Heart left ventricle (tissue), 16 donors: ENCODE measurements around the gene ABCC5. TPM values are rescaled to one million over a fixed set of nuclear protein-coding genes. Genes with fewer than 3 reads are reported as not detected.

Experiments
- ATAC-seq, 4 donors: fragments of 200-7000 bp; cut with Tn5 transposase; one replicate each; pipeline ENCODE4 v1.9.1; 2020 to 2022; ENCODE audit warnings: moderate library complexity in 4 of 4, mild to moderate bottlenecking in 3 of 4, moderate number of reproducible peaks in 1 of 4
- DNase-seq, 5 donors: peaks; one replicate each; pipeline ENCODE4 v3.0.0-alpha.2; 2020
- H3K27ac ChIP-seq, 12 donors: fragments of 200-600 bp; sonication (generic) in 4 of 12; one replicate each; pipeline versions ENCODE4 v1.5.0 to v1.8.0; 2016 to 2022; ENCODE audit warnings: mild to moderate bottlenecking in 2 of 12
- H3K27me3 ChIP-seq, 9 donors: fragments of 200-600 bp; sonication (generic) in 2 of 9; one replicate each; pipeline versions ENCODE4 v1.5.1 to v1.8.0; 2016 to 2022; ENCODE audit warnings: mild to moderate bottlenecking in 3 of 9
- H3K36me3 ChIP-seq, 9 donors: fragments of 200-600 bp; sonication (generic) in 2 of 9; one replicate each; pipeline versions ENCODE4 v1.5.0 to v1.8.0; 2018 to 2022; ENCODE audit warnings: mild to moderate bottlenecking in 2 of 9
- H3K4me1 ChIP-seq, 12 donors: fragments of 200-600 bp; sonication (generic) in 4 of 12; one replicate each; pipeline versions ENCODE4 v1.5.0 to v1.8.0; 2016 to 2022; ENCODE audit warnings: mild to moderate bottlenecking in 3 of 12
- H3K4me3 ChIP-seq, 12 donors: fragments of 200-600 bp; sonication (generic) in 4 of 12; one replicate each; pipeline versions ENCODE4 v1.5.0 to v1.8.0; 2017 to 2022; ENCODE audit warnings: mild to moderate bottlenecking in 9 of 12, moderate library complexity in 4 of 12
- H3K9me3 ChIP-seq, 12 donors: fragments of 200-600 bp; sonication (generic) in 4 of 12; one replicate each; pipeline versions ENCODE4 v1.5.0 to v1.8.0; 2016 to 2022; ENCODE audit warnings: mild to moderate bottlenecking in 1 of 12
- CTCF ChIP-seq, 12 donors: fragments of 200-600 bp; sonication (generic) in 4 of 12; IDR thresholded peaks; one replicate each; pipeline versions ENCODE4 v1.5.0 to v1.8.0; 2018 to 2022; ENCODE audit warnings: antibody characterized with exemption in 12 of 12, mild to moderate bottlenecking in 5 of 12
- POLR2A ChIP-seq, 2 donors: fragments of 450-650 bp; IDR thresholded peaks; one replicate each; pipeline ENCODE4 v1.6.1; 2017; ENCODE audit warnings: antibody characterized with exemption in 2 of 2, mild to moderate bottlenecking in 2 of 2, moderate library complexity in 2 of 2
- WGBS, 4 donors: extraction: QIAGEN DNeasy Blood & Tissue Kit in 2 of 4; methylation state at CpG; one replicate each; pipeline versions ENCODE4 v1.1.5 to v1.1.7; 2013 to 2018; 5-methylcytosine and 5-hydroxymethylcytosine counted together
- intact Hi-C, 10 donors: fragments of 100-400 bp; cut with DNase I; formaldehyde crosslinking; loops; one replicate each; pipeline versions ENCODE4 v1.11.1 to v1.14.2; 2022
- polyA plus RNA-seq, 2 donors: library from polyadenylated mRNA; stranded (reverse); fragments of 200-250 nt; gene quantifications; one replicate each; pipeline ENCODE4 v1.2.3, GENCODE V29; 2013
- total RNA-seq, 9 donors: library from RNA; depleted of rRNA in 2 of 9; stranded (reverse); fragments of >200 nt in 2 of 9; fragmentation: NEBNext Ultra II Directional in 3 of 9; extraction: Animal tissue kit (Norgen Biotek cat#: 25700) in 3 of 9; gene quantifications; one replicate each; pipeline versions ENCODE4 v1.1.0 to v1.2.4, GENCODE V29; 2016 to 2023
- donor health status: ischemic (EF 13 %, LVEDD 7.1; RV severe dilation, severe dysfunction).
- donor health status: healthy with polysubstance abuse.
- donor health status: DM: no; HTN: yes; CAD: no.
- donor health status: DM: no; HTN: no; CAD: no.
- donor health status: ischemic (EF 25% LVEDD 6.9; RV normal size, moderate dysfunction).
- donor health status: ischemic (EF 25% LVEDD 5.7; RV mildly dilated, moderate dysfunction).
- donor health status: healthy.
- donor health status: DM: yes; HTN: yes; CAD: no.
- donor health status: ischemic (EF 35%, LVEDD 5.7; RV mildly dilated, moderate dysfunction).
- donor health status: nonischemic (EF 11% LVEDD 7.7; RV severe dilation, severe dysfunction).
- donor health status: DM: yes; HTN: yes; CAD: no.
- donor health status: PGD.
- donor health status: ischemic (EF 29% LVEDD 5.4; RV normal size, mild dysfunction).
- donor health status: nonischemic (EF 23%, LVEDD 6.1; RV moderate dilation, normal function).

Gene ABCC5
- total and polyA plus RNA-seq, 11 donors, result 16.4 to 61.7 (median 32.6) TPM

GRCh38 chr3:184058029-184058428 is 40.3 kb upstream of the ABCC5 start:
- no peaks in the 10 kb centered on the region for H3K4me1 ChIP-seq
- H3K27ac ChIP-seq, result no peak overlapping the region
- intact Hi-C loops, result no loop called here
- WGBS, 4 donors, result 64 to 69% (median 66%) methylated on average over 9 of the region's 9 CpGs
- ATAC-seq (no peak), DNase-seq (no peak)
- no peak for TF ChIP-seq POLR2A (IDR thresholded peaks at IDR 0.05)
- TF ChIP-seq CTCF (IDR thresholded peaks at IDR 0.05), result no peak
- no peak overlapping the region for H3K4me3 ChIP-seq
- no peaks in the 10 kb centered on the region for H3K36me3 ChIP-seq
- no peaks in the 10 kb centered on the region for H3K9me3 ChIP-seq
- H3K27me3 ChIP-seq, result peaks cover 0 to 6% (median 0%) of the 10 kb centered on the region in 9 donors

GRCh38 chr3:184052767-184053166 is 35.1 kb upstream of the ABCC5 start, which contains the start of gene HTR3C:
TSS of gene HTR3C (plus strand) at chr3:184053047. CDS start at chr3:184053081, 34 bp downstream.
- Histone ChIP-seq H3K36me3 (no peaks in the 10 kb centered on the region), H3K27ac (no peak within 1 kb of the TSS), H3K4me1 (no peaks in the 10 kb centered on the region), H3K27me3 (no peaks in the 10 kb centered on the region), H3K4me3 (no peak within 1 kb of the TSS), H3K9me3 (no peaks in the 10 kb centered on the region)
- ATAC-seq (no peak), DNase-seq (no peak)
- intact Hi-C loops, result no loop called here
- WGBS, 4 donors, result 46 to 63% (median 57%) methylated on average over 4 of the region's 4 CpGs
- TF ChIP-seq CTCF (IDR thresholded peaks at IDR 0.05), result no peak
- TF ChIP-seq POLR2A (IDR thresholded peaks at IDR 0.05), result no peak

GRCh38 chr3:184050217-184050847 is 32.6 kb upstream of the ABCC5 start:
- Histone ChIP-seq H3K27ac (no peak overlapping the region), H3K4me1 (no peaks in the 10 kb centered on the region), H3K4me3 (no peak overlapping the region), H3K27me3 (no peaks in the 10 kb centered on the region), H3K36me3 (no peaks in the 10 kb centered on the region), H3K9me3 (no peaks in the 10 kb centered on the region)
- ATAC-seq (no peak), DNase-seq (no peak)
- TF ChIP-seq CTCF (IDR thresholded peaks at IDR 0.05) (no peak), POLR2A (IDR thresholded peaks at IDR 0.05) (no peak)
- intact Hi-C loops, result no loop called here
- 79 to 83% (median 79%) methylated on average over 7 of the region's 7 CpGs for WGBS, 4 donors

- ATAC-seq (no peak), DNase-seq (no peak)
- 90 to 95% (median 90%) methylated on average over 5 of the region's 5 CpGs for WGBS, 4 donors
- Histone ChIP-seq H3K36me3 (no peaks in the 10 kb centered on the region), H3K27me3 (no peaks in the 10 kb centered on the region), H3K9me3 (no peaks in the 10 kb centered on the region), H3K27ac (no peak overlapping the region), H3K4me1 (no peaks in the 10 kb centered on the region), H3K4me3 (no peak overlapping the region)
- TF ChIP-seq POLR2A (IDR thresholded peaks at IDR 0.05) (no peak), CTCF (IDR thresholded peaks at IDR 0.05) (no peak)
- intact Hi-C loops, result loop anchor here in 1 of 10 donors (10.0 kb wide), 1 partner anchor 219 kb away; the partner anchor contains the start of gene CAMK2N2
Measured at GRCh38 chr3:184045995-184046394, 28.3 kb upstream of the ABCC5 start.
